K562 (cell line): ENCODE data around the gene RAB31. TPM values are rescaled to one million over a fixed set of nuclear protein-coding genes. Genes with fewer than 3 reads are reported as not detected.

ENCODE experiments used
- ATF3 ChIP-seq, 2 experiments: fragments of 450-650 bp in 1 of 2; sonication (generic) in 1 of 2; formaldehyde crosslinking in 1 of 2; IDR thresholded peaks in 1 of 2; conservative IDR thresholded peaks in 1 of 2; 2 replicates each; pipeline versions ENCODE4 v1.6.1 to v1.8.1; 2016 to 2023; ENCODE audit warnings: mild to moderate bottlenecking in 2 of 2, moderate library complexity in 2 of 2, inconsistent platforms in 1 of 2, missing genetic modification reagents in 1 of 2
- BRF2 ChIP-seq: IDR thresholded peaks from 3 replicates; pipeline ENCODE4 v1.6.1; 2011; ENCODE audit warnings: borderline replicate concordance, mild to moderate bottlenecking; ENCODE audit not compliant: insufficient read length, insufficient read depth
- GATA2 ChIP-seq: sonication (generic); formaldehyde crosslinking; IDR thresholded peaks from 2 replicates; pipeline ENCODE4 v1.4.0; 2020; ENCODE audit warnings: mild to moderate bottlenecking, missing genetic modification reagents
- RBM25 ChIP-seq: fragments of 200-400 bp; formaldehyde crosslinking; IDR thresholded peaks from 2 replicates; pipeline ENCODE4 v1.6.1; 2018; ENCODE audit warnings: low read length, low read depth, moderate library complexity; ENCODE audit not compliant: severe bottlenecking
- TAF7 ChIP-seq: fragments of 450-650 bp; IDR thresholded peaks from 2 replicates; pipeline ENCODE4 v1.6.1; 2016; ENCODE audit warnings: missing genetic modification characterization, missing compliant biosample characterization
- ZBTB5 ChIP-seq: fragments of 450-650 bp; IDR thresholded peaks from 2 replicates; pipeline ENCODE4 v1.6.1; 2017; ENCODE audit warnings: antibody characterized with exemption
- polyA plus RNA-seq, 8 experiments: library from polyadenylated mRNA; depleted of rRNA in 4 of 8; stranded (reverse) in 5 of 8; unstranded in 3 of 8; fragments of >200 nt; fragmentation: Nextera tagmentation in 2 of 8; fragmentation: Illumina TruSeq in 1 of 8; extraction: Ambion mirVana in 2 of 8; extraction: Trizol in 1 of 8; gene quantifications; 2 replicates each; pipeline versions ENCODE4 v1.2.1 to v1.2.3, GENCODE V29; 2011 to 2014; ENCODE audit warnings: inconsistent platforms in 1 of 8, missing spikeins in 1 of 8
- total RNA-seq, 7 experiments: library from RNA; depleted of rRNA in 6 of 7; stranded (reverse); fragments of >200 nt in 6 of 7; fragmentation: Illumina TruSeq in 2 of 7; extraction: Trizol in 2 of 7; gene quantifications; 2 replicates each; pipeline versions ENCODE4 v1.2.1 to v1.2.3, GENCODE V29; 2011 to 2021; ENCODE audit warnings: low replicate concordance in 1 of 7

The RAB31 gene
- total and polyA plus RNA-seq, 9 of the 15 experiments (the other 6 are each of a cell fraction or from before 2014, with no cell fraction given): 20.7 to 70.4 (median 41.3) TPM

- TF ChIP-seq ZBTB5 (no peak), RBM25 (no peak), BRF2 (no peak), GATA2 (CRISPR knock-in tag) (no peak), TAF7 (tag) (no peak), ATF3 (IDR thresholded peaks at IDR 0.05) (no peak), ATF3 (CRISPR knock-in tag; conservative IDR thresholded peaks at IDR 0.05) (no peak)
These were observed 41.5 kb downstream of the RAB31 start (continued) for GRCh38 chr18:9749611-9750010.
